Ishikawa (cell line): ENCODE measurements around the gene GMPPA.
A peak's percentile ranks its signal among the peaks of the same experiment; 100 is the strongest.

Experiments used
- CEBPB ChIP-seq: IDR thresholded peaks from 2 replicates; pipeline ENCODE4 v1.6.1; 2012
- CREB1 ChIP-seq: IDR thresholded peaks from 2 replicates; pipeline ENCODE4 v1.6.1; 2012; ENCODE audit warnings: low read depth
- EGR1 ChIP-seq: IDR thresholded peaks from 2 replicates; pipeline ENCODE4 v1.6.1; 2012
- EP300 ChIP-seq: IDR thresholded peaks from 2 replicates; pipeline ENCODE4 v1.6.1; 2012; ENCODE audit warnings: borderline replicate concordance
- FOXM1 ChIP-seq: IDR thresholded peaks from 2 replicates; pipeline ENCODE4 v1.6.1; 2012; ENCODE audit warnings: low read depth, borderline replicate concordance
- MAX ChIP-seq: IDR thresholded peaks from 2 replicates; pipeline ENCODE4 v1.6.1; 2012
- NFIC ChIP-seq: IDR thresholded peaks from 2 replicates; pipeline ENCODE4 v1.6.1; 2012
- RAD21 ChIP-seq: IDR thresholded peaks from 2 replicates; pipeline ENCODE4 v1.6.1; 2012; ENCODE audit warnings: low read depth
- TAF1 ChIP-seq: IDR thresholded peaks from 2 replicates; pipeline ENCODE4 v1.6.1; 2012; ENCODE audit warnings: low read depth, mild to moderate bottlenecking
- TCF12 ChIP-seq: IDR thresholded peaks from 2 replicates; pipeline ENCODE4 v1.6.1; 2012; ENCODE audit warnings: low read depth
- TEAD4 ChIP-seq: IDR thresholded peaks from 2 replicates; pipeline ENCODE4 v1.6.1; 2012
- USF1 ChIP-seq: IDR thresholded peaks from 2 replicates; pipeline ENCODE4 v1.6.1; 2012
- YY1 ChIP-seq: IDR thresholded peaks from 2 replicates; pipeline ENCODE4 v1.6.1; 2012; ENCODE audit warnings: low read depth
- ZBTB7A ChIP-seq: IDR thresholded peaks from 2 replicates; pipeline ENCODE4 v1.6.1; 2012; ENCODE audit warnings: low read depth
- TF ChIP-seq, protein P1 (sequence below): IDR thresholded peaks from 2 replicates; pipeline ENCODE4 v1.6.1; 2012; ENCODE audit warnings: low read depth, mild to moderate bottlenecking

Gene GMPPA

GRCh38 chr2:219489315-219489714, 9.4 kb upstream of the GMPPA start:
- no peak for TF ChIP-seq TEAD4
- no peak for TF ChIP-seq TCF12
- TF ChIP-seq NFIC = no peak
- TF ChIP-seq EGR1 = no peak
- TF ChIP-seq EP300 = no peak
- TF ChIP-seq FOXM1 = no peak
- TF ChIP-seq YY1 = no peak
- no peak for TF ChIP-seq CREB1
- no peak for TF ChIP-seq MAX
- no peak for TF ChIP-seq CEBPB
- TF ChIP-seq TAF1 = no peak
- TF ChIP-seq, protein P1, sequence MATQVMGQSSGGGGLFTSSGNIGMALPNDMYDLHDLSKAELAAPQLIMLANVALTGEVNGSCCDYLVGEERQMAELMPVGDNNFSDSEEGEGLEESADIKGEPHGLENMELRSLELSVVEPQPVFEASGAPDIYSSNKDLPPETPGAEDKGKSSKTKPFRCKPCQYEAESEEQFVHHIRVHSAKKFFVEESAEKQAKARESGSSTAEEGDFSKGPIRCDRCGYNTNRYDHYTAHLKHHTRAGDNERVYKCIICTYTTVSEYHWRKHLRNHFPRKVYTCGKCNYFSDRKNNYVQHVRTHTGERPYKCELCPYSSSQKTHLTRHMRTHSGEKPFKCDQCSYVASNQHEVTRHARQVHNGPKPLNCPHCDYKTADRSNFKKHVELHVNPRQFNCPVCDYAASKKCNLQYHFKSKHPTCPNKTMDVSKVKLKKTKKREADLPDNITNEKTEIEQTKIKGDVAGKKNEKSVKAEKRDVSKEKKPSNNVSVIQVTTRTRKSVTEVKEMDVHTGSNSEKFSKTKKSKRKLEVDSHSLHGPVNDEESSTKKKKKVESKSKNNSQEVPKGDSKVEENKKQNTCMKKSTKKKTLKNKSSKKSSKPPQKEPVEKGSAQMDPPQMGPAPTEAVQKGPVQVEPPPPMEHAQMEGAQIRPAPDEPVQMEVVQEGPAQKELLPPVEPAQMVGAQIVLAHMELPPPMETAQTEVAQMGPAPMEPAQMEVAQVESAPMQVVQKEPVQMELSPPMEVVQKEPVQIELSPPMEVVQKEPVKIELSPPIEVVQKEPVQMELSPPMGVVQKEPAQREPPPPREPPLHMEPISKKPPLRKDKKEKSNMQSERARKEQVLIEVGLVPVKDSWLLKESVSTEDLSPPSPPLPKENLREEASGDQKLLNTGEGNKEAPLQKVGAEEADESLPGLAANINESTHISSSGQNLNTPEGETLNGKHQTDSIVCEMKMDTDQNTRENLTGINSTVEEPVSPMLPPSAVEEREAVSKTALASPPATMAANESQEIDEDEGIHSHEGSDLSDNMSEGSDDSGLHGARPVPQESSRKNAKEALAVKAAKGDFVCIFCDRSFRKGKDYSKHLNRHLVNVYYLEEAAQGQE = no peak
- no peak for TF ChIP-seq ZBTB7A
- no peak for TF ChIP-seq RAD21
- TF ChIP-seq USF1 = no peak

DNA sequence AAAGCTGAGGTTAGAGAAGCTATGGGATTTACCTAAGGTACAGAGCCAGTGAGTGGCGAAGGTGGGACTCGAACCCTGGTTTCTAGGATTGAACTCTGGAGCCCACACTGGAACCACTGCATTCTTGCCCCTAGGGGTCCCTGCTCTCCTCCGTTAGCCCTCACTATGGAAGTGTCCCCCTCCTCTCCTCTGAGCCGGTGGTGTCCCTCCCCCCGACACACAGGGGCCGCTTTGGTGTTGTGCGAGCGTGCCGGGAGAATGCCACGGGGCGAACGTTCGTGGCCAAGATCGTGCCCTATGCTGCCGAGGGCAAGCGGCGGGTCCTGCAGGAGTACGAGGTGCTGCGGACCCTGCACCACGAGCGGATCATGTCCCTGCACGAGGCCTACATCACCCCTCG, 8.5 kb upstream of the GMPPA start:
- TF ChIP-seq EGR1 (no peak), NFIC (no peak), USF1 (no peak), TEAD4 (peak; percentile 27; the same call in 1 of the 2 replicates), YY1 (no peak)

- no peak for TF ChIP-seq MAX
- TF ChIP-seq TAF1 = no peak
- no peak for TF ChIP-seq FOXM1
- TF ChIP-seq TEAD4 = no peak
- TF ChIP-seq YY1 = no peak
- no peak for TF ChIP-seq EGR1
- TF ChIP-seq ZBTB7A = no peak
- no peak for TF ChIP-seq NFIC
- no peak for TF ChIP-seq EP300
- no peak for TF ChIP-seq USF1
Measured at GRCh38 chr2:219490600-219491130, 8.0 kb upstream of the GMPPA start.

GRCh38 chr2:219491278-219491963, 7.3 kb upstream of the GMPPA start:
- TF ChIP-seq TEAD4 (no peak), TCF12 (no peak), NFIC (no peak), ZBTB7A (no peak), CEBPB (no peak), EGR1 (no peak), CREB1 (no peak), MAX (no peak), YY1 (no peak), EP300 (no peak), USF1 (no peak), FOXM1 (no peak), TAF1 (no peak), RAD21 (no peak)
- TF ChIP-seq, protein P1 = no peak

DNA sequence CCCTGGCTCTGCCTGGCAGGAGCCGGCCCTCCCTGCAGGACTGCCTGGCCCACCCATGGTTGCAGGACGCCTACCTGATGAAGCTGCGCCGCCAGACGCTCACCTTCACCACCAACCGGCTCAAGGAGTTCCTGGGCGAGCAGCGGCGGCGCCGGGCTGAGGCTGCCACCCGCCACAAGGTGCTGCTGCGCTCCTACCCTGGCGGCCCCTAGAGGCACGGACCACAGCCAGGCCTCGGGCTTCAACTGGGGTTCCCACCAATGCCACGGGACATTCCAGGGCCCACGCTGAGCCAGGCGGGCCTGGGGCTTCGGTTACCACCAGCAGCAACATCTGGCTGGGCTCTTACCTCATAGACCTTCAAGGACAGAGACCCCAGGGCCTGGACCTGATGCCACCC, 6.1 kb upstream of the GMPPA start:
- TF ChIP-seq USF1 = no peak
- TF ChIP-seq TCF12 = no peak
- no peak for TF ChIP-seq FOXM1
- TF ChIP-seq MAX = no peak
- TF ChIP-seq CREB1 = no peak
- no peak for TF ChIP-seq ZBTB7A
- no peak for TF ChIP-seq EGR1
